ENCODE measurements around the gene GSG1L. TPM values are rescaled to one million over a fixed set of nuclear protein-coding genes. Genes with fewer than 3 reads are reported as not detected.

The GSG1L gene
- total RNA-seq, 1 experiment from 2014 or later, result not detected

GRCh38 chr16:27925612-27926011 is 137.9 kb downstream of the GSG1L start:
- intact Hi-C loops (cut with micrococcal nuclease; ENCODE audit: unreplicated experiment), result no loop called here

GRCh38 chr16:27924411-27925118 is 138.9 kb downstream of the GSG1L start:
- H3K4me1 ChIP-seq (replicated peaks; ENCODE audit: insufficient read depth), result no peaks in the 10 kb centered on the region
- no peaks in the 10 kb centered on the region for H3F3A ChIP-seq (ENCODE audit: insufficient read depth, low read depth)
- CTCF ChIA-PET, result interaction anchor here (0.6 kb wide), 1 partner anchor 815 kb away, joined by 3 read pairs; no protein-coding TSS in a partner anchor
- H2AFZ ChIP-seq, result no peak overlapping the region
- H3K9me3 ChIP-seq (ENCODE audit: insufficient read depth, low read depth), result no peaks in the 10 kb centered on the region
- POLR2A ChIA-PET (ENCODE audit: unreplicated experiment), result no interaction called here
- BruUV-seq (replicated peaks), result no TSS peak
- no peak for DNase-seq
- no peak overlapping the region for H3K4me3 ChIP-seq
- no peaks in the 10 kb centered on the region for H4K20me1 ChIP-seq (ENCODE audit: insufficient read depth)
- H3K27me3 ChIP-seq (ENCODE audit: insufficient read depth, low read depth), result peaks cover 83% of the 10 kb centered on the region
- no peaks in the 10 kb centered on the region for H3K36me3 ChIP-seq (ENCODE audit: low read depth)
- H3K4me2 ChIP-seq, result no peak overlapping the region
- TF ChIP-seq EZH2 (IDR thresholded peaks at IDR 0.05; ENCODE audit: low read depth) (no peak), CTCF (conservative IDR thresholded peaks at IDR 0.05) (no peak)
- no peaks in the 10 kb centered on the region for H3K79me2 ChIP-seq (ENCODE audit: low read depth)
- intact Hi-C loops (cut with micrococcal nuclease; ENCODE audit: unreplicated experiment), result no loop called here
- no peaks in the 10 kb centered on the region for H3K9me2 ChIP-seq (ENCODE audit: insufficient read depth)
- H3K27ac ChIP-seq, result no peak overlapping the region

More at GRCh38 chr16:27925612-27926011, 137.9 kb downstream of the GSG1L start:
- Histone ChIP-seq H3K9me3 (ENCODE audit: insufficient read depth, low read depth) (no peaks in the 10 kb centered on the region), H3K27me3 (ENCODE audit: insufficient read depth, low read depth) (peaks cover 83% of the 10 kb centered on the region), H3K79me2 (ENCODE audit: low read depth) (no peaks in the 10 kb centered on the region), H3K4me1 (replicated peaks; ENCODE audit: insufficient read depth) (no peaks in the 10 kb centered on the region), H3F3A (ENCODE audit: insufficient read depth, low read depth) (no peaks in the 10 kb centered on the region), H3K9me2 (ENCODE audit: insufficient read depth) (no peaks in the 10 kb centered on the region), H4K20me1 (ENCODE audit: insufficient read depth) (no peaks in the 10 kb centered on the region), H3K4me3 (no peak overlapping the region), H3K27ac (no peak overlapping the region), H2AFZ (no peak overlapping the region), H3K4me2 (no peak overlapping the region), H3K36me3 (ENCODE audit: low read depth) (no peaks in the 10 kb centered on the region)
- ChIA-PET CTCF (interaction anchor here (0.6 kb wide), 1 partner anchor 208 kb away, joined by 4 read pairs; no protein-coding TSS in a partner anchor), POLR2A (ENCODE audit: unreplicated experiment) (no interaction called here)
- BruUV-seq (replicated peaks), result no TSS peak
- no peak for DNase-seq
- no peak for TF ChIP-seq EZH2 (IDR thresholded peaks at IDR 0.05; ENCODE audit: low read depth)
- TF ChIP-seq CTCF (conservative IDR thresholded peaks at IDR 0.05), result no peak

- H3K36me3 ChIP-seq (ENCODE audit: low read depth), result no peaks in the 10 kb centered on the region
- no peak overlapping the region for H3K27ac ChIP-seq
- no peak overlapping the region for H3K4me2 ChIP-seq
- H4K20me1 ChIP-seq (ENCODE audit: insufficient read depth), result no peaks in the 10 kb centered on the region
- no peaks in the 10 kb centered on the region for H3K79me2 ChIP-seq (ENCODE audit: low read depth)
- intact Hi-C loops (cut with micrococcal nuclease; ENCODE audit: unreplicated experiment), result no loop called here
- DNase-seq, result no peak
- no peak overlapping the region for H2AFZ ChIP-seq
- ChIA-PET CTCF (no interaction called here), POLR2A (ENCODE audit: unreplicated experiment) (no interaction called here)
- peaks cover 83% of the 10 kb centered on the region for H3K27me3 ChIP-seq (ENCODE audit: insufficient read depth, low read depth)
- no peaks in the 10 kb centered on the region for H3K9me3 ChIP-seq (ENCODE audit: insufficient read depth, low read depth)
- no peaks in the 10 kb centered on the region for H3K9me2 ChIP-seq (ENCODE audit: insufficient read depth)
- H3K4me1 ChIP-seq (replicated peaks; ENCODE audit: insufficient read depth), result no peaks in the 10 kb centered on the region
- TF ChIP-seq CTCF (conservative IDR thresholded peaks at IDR 0.05), result no peak
- no peak for TF ChIP-seq EZH2 (IDR thresholded peaks at IDR 0.05; ENCODE audit: low read depth)
- no peak overlapping the region for H3K4me3 ChIP-seq
- no peaks in the 10 kb centered on the region for H3F3A ChIP-seq (ENCODE audit: insufficient read depth, low read depth)
- no TSS peak for BruUV-seq (replicated peaks)
Measured at GRCh38 chr16:27923751-27924150, 139.8 kb downstream of the GSG1L start.

Data from PC-9 (cell line).